ENCODE measurements around the gene CCIN.
"Not testable (repeated sequence)": the region's sequence is repeated elsewhere in the genome, so short reads cannot be mapped to it uniquely, and the experiment has no call there.

Gene CCIN

GRCh38 chr9:36169166-36169565 is at the start of gene CCIN:
Gene CCIN (plus strand): TSS chr9:36169388. CDS start chr9:36169503, 115 bp downstream.
- DNase-seq: no peak

DNA sequence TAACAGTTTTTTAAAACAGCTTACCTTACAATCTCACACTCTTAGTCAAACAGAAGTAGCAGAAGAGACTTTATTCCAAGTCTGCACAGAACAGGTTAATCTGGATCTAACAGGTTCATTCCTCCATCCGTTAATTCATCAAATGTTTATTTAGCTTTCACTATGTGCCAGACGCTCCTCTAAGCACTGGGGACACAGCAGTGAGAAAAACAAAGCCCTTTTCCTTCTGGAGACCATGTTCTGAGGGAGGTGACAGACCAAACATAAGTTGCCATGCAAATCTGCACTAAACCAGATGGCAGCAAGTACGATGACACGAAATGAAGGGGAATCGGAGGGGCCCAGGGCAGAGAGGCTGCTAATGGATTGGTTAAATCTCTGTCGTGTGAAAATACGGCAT is 49.7 kb upstream of the CCIN start:
- DNase-seq: no peak

GRCh38 chr9:36120705-36121104 is 48.5 kb upstream of the CCIN start:
- DNase-seq: no peak

DNA sequence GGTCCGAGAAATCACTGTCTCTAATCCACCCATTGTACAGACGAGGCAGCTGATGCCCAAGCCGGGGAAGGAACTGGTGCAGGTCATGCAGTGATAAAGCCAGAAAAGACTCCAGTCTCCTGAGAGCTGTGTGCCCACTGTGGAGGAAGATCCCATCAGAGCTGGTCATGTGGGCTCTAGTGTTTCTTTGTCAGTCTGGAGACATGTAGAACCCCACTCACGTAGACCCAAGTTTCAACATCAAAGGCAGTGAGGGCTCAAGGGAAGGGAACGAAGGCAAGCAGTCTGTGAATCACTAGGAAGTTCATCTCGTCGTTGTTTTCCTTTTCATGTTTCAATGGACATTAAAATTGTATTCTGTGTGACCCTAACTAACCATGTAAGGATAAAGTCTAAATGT is 47.2 kb upstream of the CCIN start:
- DNase-seq: no peak

GRCh38 chr9:36123515-36123914 is 45.7 kb upstream of the CCIN start:
- DNase-seq: peak; percentile 73 to 79

DNA sequence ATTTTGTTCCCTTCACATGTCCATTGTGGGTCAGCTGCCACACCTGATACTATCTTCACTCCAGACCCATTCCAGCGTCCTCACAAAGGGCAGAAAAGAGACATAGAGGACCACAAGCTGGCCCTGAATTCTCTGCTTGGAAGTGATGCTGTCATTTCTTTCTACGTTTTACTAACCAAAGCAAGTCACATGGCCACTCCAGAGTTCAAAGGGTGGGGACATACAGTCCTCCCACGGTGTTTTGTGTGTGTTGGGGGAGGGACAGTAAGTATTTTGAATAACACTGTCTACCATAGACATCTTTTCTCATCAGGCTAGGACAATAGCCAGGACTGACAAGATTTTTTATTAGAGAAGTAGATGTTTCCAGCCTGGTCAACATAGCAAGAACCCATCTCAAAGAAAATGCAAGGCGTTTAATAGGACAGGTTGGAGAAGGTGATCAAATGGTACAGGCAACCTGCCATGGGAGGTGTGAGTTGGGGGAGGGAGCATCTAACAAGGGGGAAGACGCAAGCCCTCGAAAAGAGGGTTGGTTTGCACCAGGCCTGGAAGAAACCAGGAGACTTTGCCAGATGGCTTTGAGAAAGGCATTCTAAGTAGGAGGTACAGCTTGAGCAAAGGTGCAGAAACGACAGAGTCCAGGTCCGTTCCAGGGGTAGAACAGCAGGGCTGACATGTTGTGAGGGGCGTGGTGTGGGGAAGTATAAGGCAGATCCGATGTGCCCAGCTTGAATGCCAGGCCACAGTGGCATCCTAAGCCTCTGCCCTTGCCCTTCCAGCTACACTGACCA is 43.9 kb upstream of the CCIN start:
- no peak for DNase-seq

DNA sequence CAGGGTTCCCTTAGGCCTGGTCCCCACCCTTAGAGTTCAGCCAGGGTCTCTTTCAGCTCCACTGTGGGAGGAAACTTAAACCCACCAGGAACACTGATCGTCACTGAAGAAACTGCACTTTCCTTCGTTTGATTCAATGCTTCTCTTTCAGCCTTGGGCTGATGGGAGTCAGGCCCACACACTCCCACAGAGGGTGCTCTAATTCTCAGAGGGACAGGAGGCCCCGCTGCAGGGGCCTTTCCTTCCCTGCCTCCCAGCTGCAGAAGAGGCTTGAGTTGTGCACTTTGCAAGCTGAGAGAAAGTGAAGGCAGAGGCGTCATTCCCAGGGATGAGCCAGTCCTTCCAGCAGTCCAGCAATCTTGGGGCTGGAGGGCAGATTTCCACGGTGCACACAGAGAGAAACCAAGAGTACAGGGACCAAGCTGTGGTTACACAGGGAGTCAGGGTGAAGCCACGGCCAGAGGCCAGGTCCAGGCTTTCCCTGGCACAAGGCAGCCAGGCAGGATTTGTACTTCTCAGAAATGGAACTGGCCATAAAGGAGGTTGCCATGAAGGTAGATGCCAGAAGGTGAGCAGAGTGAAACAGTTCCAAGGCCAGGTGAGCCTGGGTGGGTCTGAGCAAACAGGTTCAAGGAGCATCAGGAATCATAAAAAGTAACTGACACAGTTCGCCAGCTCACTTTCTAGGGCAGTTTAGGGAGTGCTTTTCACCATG is 43.0 kb upstream of the CCIN start:
- DNase-seq: no peak

GRCh38 chr9:36127652-36128244 is 41.4 kb upstream of the CCIN start:
- peak; percentile 95 to 96 for DNase-seq

DNA sequence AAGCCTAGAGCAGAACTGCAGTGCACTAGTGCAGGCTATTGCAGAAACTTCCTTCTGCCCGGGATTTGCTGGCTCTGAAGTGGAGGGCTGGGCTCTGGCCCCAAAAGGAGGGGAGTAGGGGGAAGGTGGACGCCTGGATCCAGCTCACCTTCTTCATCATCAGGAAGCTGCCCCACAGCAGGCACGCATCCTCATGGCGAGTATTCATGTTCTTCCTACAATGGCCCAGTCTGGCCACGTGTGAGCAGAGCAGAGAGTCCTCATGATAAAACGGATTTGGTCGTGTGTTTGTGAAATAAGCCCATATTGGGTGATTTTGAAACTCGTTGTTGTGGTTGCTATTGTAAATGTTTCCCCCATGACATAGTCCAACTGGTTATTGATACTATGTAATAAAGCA is 40.8 kb upstream of the CCIN start:
- peak; percentile 84 to 89 for DNase-seq

DNA sequence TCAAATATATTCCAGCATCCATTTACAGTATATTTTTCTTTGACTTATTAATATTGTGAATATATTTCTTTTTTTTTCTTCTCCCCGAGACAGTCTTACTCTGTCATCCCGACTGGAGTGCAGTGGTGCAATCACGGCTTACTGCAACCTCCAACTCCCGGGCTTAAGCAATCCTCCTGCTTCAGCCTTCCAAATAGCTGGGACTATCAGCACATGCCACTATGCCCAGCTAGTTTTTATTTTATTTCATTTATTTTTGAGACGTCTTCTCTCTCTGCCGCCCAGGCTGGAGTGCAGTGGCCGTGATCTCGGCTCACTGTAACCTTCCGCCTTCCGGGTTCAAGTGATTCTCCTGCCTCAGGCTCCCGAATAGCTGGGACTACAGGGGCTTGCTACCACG is 40.0 kb upstream of the CCIN start:
- peak; percentile 41 to 44 for DNase-seq

- DNase-seq: not testable (repeated sequence)
These were observed 37.5 kb upstream of the CCIN start for GRCh38 chr9:36131666-36132065.

DNA sequence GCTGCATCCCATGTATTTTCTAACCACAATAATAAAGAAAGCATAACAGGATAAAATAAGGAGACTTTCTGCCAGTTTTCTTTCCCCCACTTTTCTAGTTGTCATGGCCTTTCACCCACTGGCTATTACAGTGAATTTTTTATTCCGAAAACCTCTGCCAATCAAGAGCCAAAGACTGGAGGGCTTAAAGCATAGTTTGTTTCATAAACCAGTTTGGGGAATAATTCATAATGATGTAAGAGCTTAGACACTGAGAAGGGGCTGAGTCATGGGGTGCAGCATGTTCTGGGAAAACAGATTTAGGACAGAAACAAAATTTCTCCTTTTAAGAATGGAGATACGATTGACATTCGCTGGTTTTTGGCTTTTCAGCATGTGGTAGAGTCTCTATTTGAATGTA is 37.1 kb upstream of the CCIN start:
- DNase-seq: no peak

- no peak for DNase-seq
These were observed 34.3 kb upstream of the CCIN start for GRCh38 chr9:36134761-36135505.

DNA sequence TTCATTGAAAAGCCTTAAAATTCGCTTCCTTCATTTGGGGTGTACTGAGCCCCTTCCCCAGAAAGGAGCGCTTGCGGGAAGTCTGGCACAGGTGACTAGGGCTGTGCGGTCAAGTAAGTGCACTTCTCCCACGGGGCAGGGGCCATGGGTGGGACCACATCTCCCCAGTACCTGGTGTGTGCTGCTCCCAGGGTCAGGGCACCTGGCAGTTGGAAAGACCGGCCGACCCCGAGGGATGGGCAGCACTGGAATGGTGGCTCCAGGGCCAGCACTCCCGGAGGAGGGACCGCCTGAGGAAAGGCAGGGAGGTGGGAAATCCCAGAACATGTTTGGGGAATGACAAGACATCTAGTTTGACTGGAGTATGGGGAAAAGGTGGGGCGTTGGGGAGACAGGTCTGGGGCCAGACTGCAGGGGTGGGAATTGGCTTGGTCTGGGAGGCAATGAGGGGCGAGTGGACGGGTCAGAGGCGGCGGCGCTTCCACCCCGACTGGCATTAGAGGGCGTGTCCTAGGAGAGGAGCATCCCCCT is 33.4 kb upstream of the CCIN start:
- no peak for DNase-seq

DNA sequence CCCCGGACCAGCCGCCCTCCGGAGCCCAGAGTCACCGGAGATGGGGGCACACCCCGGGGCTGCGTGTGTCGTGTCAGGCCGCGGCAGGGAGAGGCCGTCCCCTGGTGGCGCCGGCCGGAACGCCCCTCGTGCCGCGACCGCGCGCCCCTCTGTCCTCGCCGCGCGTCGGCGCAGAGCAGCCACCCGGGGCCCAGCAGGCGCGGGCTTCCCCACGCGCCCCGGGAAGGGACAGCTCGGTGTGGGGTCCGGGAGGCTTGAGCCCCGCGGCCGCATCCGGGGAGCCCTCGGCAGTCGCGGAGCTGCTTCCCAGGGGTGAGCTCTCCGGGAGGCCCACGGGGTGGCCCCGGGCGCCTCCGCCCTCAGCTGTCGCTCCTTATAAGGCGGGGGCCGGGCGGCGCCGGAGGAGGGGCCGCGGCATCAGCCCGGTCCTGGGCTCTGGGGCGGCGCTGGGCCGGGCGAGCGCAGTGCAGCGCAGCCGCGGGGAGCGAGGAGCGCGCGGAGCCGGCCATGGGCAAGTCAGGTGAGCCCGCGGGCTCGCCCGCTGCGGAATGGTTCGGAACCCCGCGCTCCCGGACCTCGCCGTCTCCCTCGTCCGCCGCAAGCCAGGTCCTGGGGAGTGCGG is 32.8 kb upstream of the CCIN start, which contains the start of gene GLIPR2:
Gene GLIPR2, plus strand, starts transcription at position 462 of the 622 bp plus-strand sequence. Its CDS starts 46 bp downstream, at position 508.
- peak; percentile 66 to 70 for DNase-seq

DNA sequence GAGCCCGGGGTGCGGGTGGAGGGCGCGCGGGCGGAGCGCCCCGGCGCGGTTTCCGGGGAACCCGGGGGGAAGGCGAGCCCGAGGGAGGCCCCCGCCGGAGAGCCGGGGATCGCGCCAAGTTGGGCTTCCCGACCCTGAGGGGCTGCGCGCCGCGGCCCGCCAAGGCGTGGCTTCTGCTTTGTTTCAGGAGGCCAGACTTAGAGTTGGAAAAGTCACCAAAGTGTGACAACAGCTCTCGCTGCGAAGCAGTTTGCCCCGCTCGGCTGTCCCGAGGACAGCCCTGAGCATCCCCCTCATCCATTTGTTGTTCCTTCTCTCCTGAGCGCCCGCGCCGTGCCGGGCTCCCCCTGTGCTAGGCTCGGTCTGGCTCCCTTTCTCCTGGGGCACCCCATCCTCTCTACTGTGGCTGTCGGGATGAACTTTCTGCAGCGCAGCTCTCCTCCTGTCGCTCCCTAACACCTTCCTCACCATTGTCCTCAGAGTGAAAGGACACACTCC is 32.2 kb upstream of the CCIN start:
- DNase-seq: peak in 1 of 2 experiments; percentile 6

DNA sequence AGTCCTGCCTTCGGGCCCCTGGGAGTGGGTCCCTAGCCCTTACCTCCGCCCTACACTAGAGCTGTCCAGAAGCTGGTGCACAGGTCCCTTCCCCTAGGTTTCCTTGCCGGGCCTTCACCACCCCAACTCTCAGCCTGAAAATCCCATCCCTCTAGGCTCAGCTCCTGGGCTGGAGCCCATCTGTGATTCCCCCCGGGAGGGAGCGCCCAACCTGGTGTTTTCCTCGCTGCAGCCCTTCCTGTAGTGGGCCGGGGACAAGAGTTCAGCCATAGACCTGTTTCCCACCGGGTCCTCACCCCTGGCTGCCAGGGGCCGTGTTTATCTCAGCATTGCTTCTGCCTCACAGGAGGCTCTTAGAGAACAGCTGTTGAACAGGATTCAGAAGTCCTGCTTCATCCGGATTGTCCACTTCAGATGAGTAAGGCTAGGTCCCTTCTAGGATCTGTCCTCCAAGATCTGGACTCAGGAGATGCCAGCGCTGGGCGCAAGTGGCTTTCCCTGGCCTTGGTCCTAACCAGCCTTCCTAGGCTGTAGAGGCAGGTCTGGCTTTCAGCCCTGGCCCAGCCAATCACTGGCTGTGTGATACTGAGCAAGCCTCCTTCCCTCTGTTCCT is 31.7 kb upstream of the CCIN start:
- no peak for DNase-seq

- DNase-seq: no peak
These were observed 30.7 kb upstream of the CCIN start for GRCh38 chr9:36138496-36138895.

GRCh38 chr9:36138901-36139300 is 30.3 kb upstream of the CCIN start:
- no peak for DNase-seq

- DNase-seq: peak; percentile 56 to 61
These were observed 28.8 kb upstream of the CCIN start for GRCh38 chr9:36140086-36141084.
